Measurements from ENCODE around the gene SOWAHD. TPM values are rescaled to one million over a fixed set of nuclear protein-coding genes. Genes with fewer than 3 reads are reported as not detected.
"Not testable (repeated sequence)": the region's sequence is repeated elsewhere in the genome, so short reads cannot be mapped to it uniquely, and the experiment has no call there.

The SOWAHD gene
- polyA plus RNA-seq, 3 donors: 3.8 to 7.4 (median 4.0) TPM

DNA sequence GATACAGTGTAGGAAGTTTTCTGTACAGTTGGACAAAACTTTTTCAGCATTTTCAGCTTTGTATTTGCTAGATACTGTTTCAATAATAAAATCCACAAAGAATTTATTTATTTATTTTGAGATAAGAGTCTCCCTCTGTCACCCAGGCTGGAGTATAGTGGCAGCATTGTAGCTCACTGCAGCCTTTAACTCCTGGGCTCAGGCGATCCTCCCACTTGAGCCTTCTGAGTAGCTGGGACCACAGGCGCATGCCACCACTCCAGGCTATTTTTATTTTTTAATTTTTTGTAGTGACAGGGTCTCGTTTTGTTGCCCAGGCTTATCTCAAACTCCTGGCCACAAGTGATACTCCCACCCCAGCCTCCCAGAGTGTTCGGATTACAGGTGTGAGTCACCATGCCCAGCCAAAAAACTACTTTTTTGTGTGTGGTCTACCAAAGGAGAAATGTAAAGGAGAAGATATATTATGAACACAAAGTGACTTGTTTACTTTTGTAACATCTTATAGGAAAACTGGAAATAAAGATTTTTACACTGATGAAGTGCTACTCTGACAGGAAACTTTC is 13.0 kb upstream of the SOWAHD start:
- Histone ChIP-seq H3K9me3 (replicated peaks in 1 of 2; ENCODE audit: control insufficient read depth in 1 of 2, insufficient read depth in 1 of 2, low read length in 2 of 2) (no peaks in the 10 kb centered on the region), H3K9ac (ENCODE audit: insufficient read depth, low read length, poor library complexity, severe bottlenecking) (no peak overlapping the region), H3K27me3 (ENCODE audit: control insufficient read depth in 2 of 2, insufficient read depth in 2 of 2, low read length in 2 of 2) (no peaks in the 10 kb centered on the region), H3K79me2 (ENCODE audit: insufficient read depth, low read length) (no peaks in the 10 kb centered on the region), H3K4me3 (replicated peaks in 1 of 3; ENCODE audit: low read depth in 2 of 3, low read length in 3 of 3) (no peak overlapping the region), H2AFZ (ENCODE audit: insufficient read depth, low read depth, low read length, poor library complexity, severe bottlenecking) (no peak overlapping the region), H3K27ac (ENCODE audit: low read depth in 1 of 2, low read length in 2 of 2) (no peak overlapping the region), H3K4me2 (replicated peaks; ENCODE audit: extremely low read depth, low read length, poor library complexity, severe bottlenecking) (no peak overlapping the region), H3K4me1 (ENCODE audit: control insufficient read depth in 1 of 2, insufficient read depth in 2 of 2, low read length in 2 of 2) (no peaks in the 10 kb centered on the region), H3K36me3 (replicated peaks in 1 of 2; ENCODE audit: control insufficient read depth in 1 of 2, insufficient read depth in 2 of 2, low read length in 2 of 2) (no peaks in the 10 kb centered on the region), H4K20me1 (ENCODE audit: insufficient read depth, low read length) (no peaks in the 10 kb centered on the region)
- Mint-ChIP-seq H3K9me3 (peaks cover 0 to 5% (median 0%) of the 10 kb centered on the region in 7 donors), H3K4me3 (no peak overlapping the region), H3K27ac (no peak overlapping the region), H3K27me3 (ENCODE audit: low read depth in 3 of 3) (peaks cover 0 to 13% (median 0%) of the 10 kb centered on the region in 3 donors), H3K4me1 (peaks cover 5% of the 10 kb centered on the region), H3K36me3 (no peaks in the 10 kb centered on the region)
- intact Hi-C loops (cut with micrococcal nuclease): no loop called here
- WGBS (ENCODE audit: insufficient coverage): no CpG with 5 or more reads among the region's 4 CpGs
- DNase-seq: no peak
- TF ChIP-seq, protein P1, sequence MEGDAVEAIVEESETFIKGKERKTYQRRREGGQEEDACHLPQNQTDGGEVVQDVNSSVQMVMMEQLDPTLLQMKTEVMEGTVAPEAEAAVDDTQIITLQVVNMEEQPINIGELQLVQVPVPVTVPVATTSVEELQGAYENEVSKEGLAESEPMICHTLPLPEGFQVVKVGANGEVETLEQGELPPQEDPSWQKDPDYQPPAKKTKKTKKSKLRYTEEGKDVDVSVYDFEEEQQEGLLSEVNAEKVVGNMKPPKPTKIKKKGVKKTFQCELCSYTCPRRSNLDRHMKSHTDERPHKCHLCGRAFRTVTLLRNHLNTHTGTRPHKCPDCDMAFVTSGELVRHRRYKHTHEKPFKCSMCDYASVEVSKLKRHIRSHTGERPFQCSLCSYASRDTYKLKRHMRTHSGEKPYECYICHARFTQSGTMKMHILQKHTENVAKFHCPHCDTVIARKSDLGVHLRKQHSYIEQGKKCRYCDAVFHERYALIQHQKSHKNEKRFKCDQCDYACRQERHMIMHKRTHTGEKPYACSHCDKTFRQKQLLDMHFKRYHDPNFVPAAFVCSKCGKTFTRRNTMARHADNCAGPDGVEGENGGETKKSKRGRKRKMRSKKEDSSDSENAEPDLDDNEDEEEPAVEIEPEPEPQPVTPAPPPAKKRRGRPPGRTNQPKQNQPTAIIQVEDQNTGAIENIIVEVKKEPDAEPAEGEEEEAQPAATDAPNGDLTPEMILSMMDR (IDR thresholded peaks at IDR 0.05): no peak

DNA sequence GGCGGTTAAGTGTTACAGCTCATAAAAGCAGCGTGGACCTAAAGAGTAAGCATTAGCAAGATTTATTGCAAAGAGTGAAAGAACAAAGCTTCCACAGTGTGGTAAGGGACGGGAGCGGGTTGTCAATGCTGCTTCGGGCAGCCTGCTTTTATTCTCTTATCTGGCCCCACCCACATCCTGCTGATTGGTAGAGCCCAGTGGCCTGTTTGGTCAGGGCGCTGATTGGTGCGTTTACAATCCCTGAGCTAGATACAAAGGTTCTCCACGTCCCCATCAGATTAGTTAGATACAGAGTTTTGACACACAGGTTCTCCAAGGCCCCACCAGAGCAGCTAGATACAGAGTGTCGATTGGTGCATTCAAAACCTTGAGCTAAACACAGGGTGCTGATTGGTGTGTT is 8.3 kb upstream of the SOWAHD start:
- H3K9me3 ChIP-seq (replicated peaks in 1 of 2; ENCODE audit: control insufficient read depth in 1 of 2, insufficient read depth in 1 of 2, low read length in 2 of 2); H3K27ac ChIP-seq (ENCODE audit: low read depth in 1 of 2, low read length in 2 of 2); H3K36me3 ChIP-seq (replicated peaks in 1 of 2; ENCODE audit: control insufficient read depth in 1 of 2, insufficient read depth in 2 of 2, low read length in 2 of 2); H2AFZ ChIP-seq (ENCODE audit: insufficient read depth, low read depth, low read length, poor library complexity, severe bottlenecking); DNase-seq; H3K9ac ChIP-seq (ENCODE audit: insufficient read depth, low read length, poor library complexity, severe bottlenecking); H3K79me2 ChIP-seq (ENCODE audit: insufficient read depth, low read length); H3K27me3 ChIP-seq (ENCODE audit: control insufficient read depth in 2 of 2, insufficient read depth in 2 of 2, low read length in 2 of 2); H4K20me1 ChIP-seq (ENCODE audit: insufficient read depth, low read length); H3K4me3 Mint-ChIP-seq; H3K4me2 ChIP-seq (replicated peaks; ENCODE audit: extremely low read depth, low read length, poor library complexity, severe bottlenecking); H3K9me3 Mint-ChIP-seq; H3K36me3 Mint-ChIP-seq; H3K4me3 ChIP-seq (replicated peaks in 1 of 3; ENCODE audit: low read depth in 2 of 3, low read length in 3 of 3); H3K27ac Mint-ChIP-seq: not testable (repeated sequence)
- H3K27me3 Mint-ChIP-seq (ENCODE audit: low read depth in 3 of 3): peaks cover 0 to 12% (median 0%) of the 10 kb centered on the region in 3 donors
- H3K4me1 ChIP-seq (ENCODE audit: control insufficient read depth in 1 of 2, insufficient read depth in 2 of 2, low read length in 2 of 2): peaks cover 8 to 12% of the 10 kb centered on the region in 2 donors
- intact Hi-C loops (cut with micrococcal nuclease): loop anchor here in 1 of 2 donors (10.0 kb wide), 1 partner anchor 55 kb away; the partner anchor contains the start of gene SEPTIN6
- peaks cover 19% of the 10 kb centered on the region for H3K4me1 Mint-ChIP-seq
- WGBS (ENCODE audit: insufficient coverage): 67% methylated on average over 2 of the region's 9 CpGs

DNA sequence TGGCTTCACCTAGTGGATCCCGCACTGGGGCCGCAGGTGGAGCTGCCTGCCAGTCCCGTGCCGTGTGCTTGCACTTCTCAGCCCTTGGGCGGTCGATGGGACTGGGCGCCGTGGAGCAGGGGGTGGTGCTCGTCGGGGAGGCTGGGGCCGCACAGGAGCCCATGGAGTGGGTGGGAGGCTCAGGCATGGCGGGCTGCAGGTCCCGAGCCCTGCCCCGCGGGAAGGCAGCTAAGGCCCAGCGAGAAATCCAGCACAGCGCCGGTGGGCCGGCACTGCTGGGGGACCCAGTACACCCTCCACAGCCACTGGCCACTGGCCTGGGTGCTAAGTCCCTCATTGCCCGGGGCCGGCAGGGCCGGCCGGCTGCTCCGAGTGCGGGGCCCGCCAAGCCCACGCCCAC is 7.6 kb upstream of the SOWAHD start:
- H4K20me1 ChIP-seq (ENCODE audit: insufficient read depth, low read length); DNase-seq; H3K4me3 Mint-ChIP-seq; H3K27ac ChIP-seq (ENCODE audit: low read depth in 1 of 2, low read length in 2 of 2); H3K36me3 Mint-ChIP-seq; H3K9ac ChIP-seq (ENCODE audit: insufficient read depth, low read length, poor library complexity, severe bottlenecking); H3K36me3 ChIP-seq (replicated peaks in 1 of 2; ENCODE audit: control insufficient read depth in 1 of 2, insufficient read depth in 2 of 2, low read length in 2 of 2); H3K9me3 Mint-ChIP-seq; H3K79me2 ChIP-seq (ENCODE audit: insufficient read depth, low read length); H3K4me2 ChIP-seq (replicated peaks; ENCODE audit: extremely low read depth, low read length, poor library complexity, severe bottlenecking); H3K9me3 ChIP-seq (replicated peaks in 1 of 2; ENCODE audit: control insufficient read depth in 1 of 2, insufficient read depth in 1 of 2, low read length in 2 of 2); H3K27me3 ChIP-seq (ENCODE audit: control insufficient read depth in 2 of 2, insufficient read depth in 2 of 2, low read length in 2 of 2); H2AFZ ChIP-seq (ENCODE audit: insufficient read depth, low read depth, low read length, poor library complexity, severe bottlenecking); H3K4me3 ChIP-seq (replicated peaks in 1 of 3; ENCODE audit: low read depth in 2 of 3, low read length in 3 of 3); H3K27ac Mint-ChIP-seq: not testable (repeated sequence)
- Mint-ChIP-seq H3K27me3 (ENCODE audit: low read depth in 3 of 3) (peaks cover 0 to 12% (median 0%) of the 10 kb centered on the region in 3 donors), H3K4me1 (peaks cover 25% of the 10 kb centered on the region)
- no CpG with 5 or more reads among the region's 27 CpGs for WGBS (ENCODE audit: insufficient coverage)
- H3K4me1 ChIP-seq (ENCODE audit: control insufficient read depth in 1 of 2, insufficient read depth in 2 of 2, low read length in 2 of 2): peaks cover 14 to 19% of the 10 kb centered on the region in 2 donors
- intact Hi-C loops (cut with micrococcal nuclease): loop anchor here in 1 of 2 donors (10.0 kb wide), 1 partner anchor 56 kb away; the partner anchor contains the start of gene SEPTIN6
